Stimulated activated CD8-positive, alpha-beta memory T cell treated with anti-CD3 and anti-CD28 coated beads, Interleukin-4, amount 100 ng/mL, for 1 hour (primary cell): ENCODE data around the gene ADCY4.
"Not testable (repeated sequence)": the region's sequence is repeated elsewhere in the genome, so short reads cannot be mapped to it uniquely, and the experiment has no call there.

Experiments used
- DNase-seq, 2 donors: peaks; one replicate each; pipeline ENCODE4 v3.0.0-alpha.2; 2020; ENCODE audit warnings: low read depth in 2 of 2, low spot score in 1 of 2

The ADCY4 gene

DNA sequence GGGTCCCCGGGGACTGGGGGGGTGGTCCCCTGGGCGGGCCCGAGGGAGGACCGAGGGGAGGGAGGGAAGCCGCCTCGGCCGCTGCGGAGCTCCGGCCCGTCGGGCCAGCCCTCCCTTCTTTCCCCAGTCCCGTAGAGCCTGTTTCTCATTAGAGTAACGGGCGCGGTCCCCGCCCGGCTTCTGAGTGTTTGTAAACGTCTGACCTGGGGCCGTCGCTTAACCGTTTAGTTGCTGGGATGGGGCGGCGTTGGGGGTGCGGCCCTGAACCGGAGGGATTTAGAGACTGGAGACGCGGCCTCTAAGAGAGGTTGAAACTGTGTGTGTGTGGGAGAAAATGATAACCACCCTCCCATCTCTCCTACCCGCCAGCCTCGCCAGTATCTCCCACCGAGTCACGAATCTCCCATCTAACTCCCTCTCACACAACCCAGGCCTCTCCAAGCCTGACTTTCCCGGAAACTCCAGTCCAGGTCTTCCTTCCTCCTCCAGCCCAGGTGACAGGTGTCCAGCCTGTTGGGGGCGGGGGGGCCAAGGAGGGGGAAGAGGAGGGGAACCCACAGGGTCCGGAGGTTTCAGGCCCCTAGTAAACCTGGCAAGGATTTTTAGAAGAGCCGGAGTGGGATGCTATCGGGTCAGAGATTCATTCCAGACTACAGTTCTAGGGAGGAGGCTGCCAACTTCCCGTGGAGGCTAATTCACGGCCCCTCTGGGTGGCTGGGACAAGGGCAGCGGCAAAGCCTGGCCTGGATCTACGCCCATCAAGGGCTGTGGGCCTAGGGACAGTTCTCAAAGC is 32.0 kb upstream of the ADCY4 start:
- no peak for DNase-seq

DNA sequence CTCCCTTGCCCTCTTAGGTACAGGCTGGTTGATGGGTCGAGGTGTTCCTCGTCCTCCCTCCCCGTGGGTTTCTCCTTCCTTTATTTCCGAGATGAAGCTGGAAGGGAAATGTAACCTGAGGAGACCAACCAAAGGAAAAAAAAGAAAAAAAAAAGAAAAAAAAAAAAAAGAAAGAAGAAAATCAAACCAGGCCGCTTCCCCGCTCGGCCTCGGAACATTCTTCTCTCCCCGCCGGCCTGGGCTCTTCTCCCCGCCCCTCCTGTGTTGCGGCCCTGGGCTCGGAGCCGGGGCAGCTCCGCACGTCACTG is 31.5 kb upstream of the ADCY4 start:
- DNase-seq = no peak

DNA sequence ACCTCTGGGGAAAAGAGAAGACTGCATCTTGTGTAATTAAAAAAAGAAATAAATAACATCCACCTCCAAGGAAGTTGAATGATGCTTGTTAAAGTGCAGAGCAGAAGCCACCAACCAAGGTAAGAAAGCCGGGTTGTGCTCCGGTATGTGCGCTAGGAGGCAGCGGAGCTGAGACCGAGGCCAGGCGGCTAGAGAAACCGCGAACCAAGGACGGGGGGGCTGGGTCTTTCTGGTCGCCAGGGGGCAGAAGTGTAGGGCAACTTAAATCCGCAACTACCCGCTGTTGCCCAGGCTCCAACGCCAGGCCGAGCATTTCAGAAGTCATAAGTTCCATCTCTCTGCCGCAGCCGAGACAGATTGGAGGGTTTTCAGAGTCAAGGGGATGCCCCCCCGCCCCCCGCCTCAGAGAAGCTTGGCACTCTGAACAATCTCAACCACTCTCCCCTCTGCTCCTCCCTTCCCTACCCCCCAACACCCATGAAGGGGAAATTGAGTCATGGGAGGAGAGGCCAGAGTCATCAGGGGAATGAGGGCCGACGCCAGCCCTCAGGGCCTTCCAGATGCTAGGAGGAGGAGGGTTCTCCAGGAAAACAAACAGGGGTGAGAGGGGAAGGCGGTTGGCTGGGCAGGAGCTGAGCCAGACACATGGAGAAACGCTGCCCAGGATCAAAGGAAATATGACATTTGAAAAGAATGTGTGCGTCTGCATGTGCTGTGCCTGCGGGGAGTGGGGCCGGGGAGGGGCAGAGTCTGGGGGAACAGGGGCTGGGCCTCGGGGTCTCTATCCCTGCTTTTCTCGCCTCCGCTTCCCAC is 30.9 kb upstream of the ADCY4 start:
- DNase-seq = peak; percentile 15 to 29

DNA sequence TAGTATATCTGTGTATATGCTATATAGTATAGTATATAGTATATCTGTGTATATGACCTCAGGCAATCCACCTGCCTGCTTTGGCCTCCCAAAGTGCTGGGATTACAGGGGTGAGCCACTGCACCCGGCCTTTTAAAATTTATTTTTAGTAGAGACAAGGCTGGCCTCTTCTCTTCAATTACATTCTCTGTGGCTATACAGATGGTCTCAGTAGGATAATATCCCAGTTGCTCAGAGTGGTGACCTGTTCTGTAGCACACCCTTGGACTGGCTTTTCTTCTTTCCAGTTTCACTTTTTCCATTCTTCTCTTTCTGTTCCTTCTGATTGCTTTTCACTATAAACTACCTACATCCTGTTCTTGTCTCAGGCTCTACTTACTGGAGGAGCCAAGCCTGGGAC is 30.0 kb upstream of the ADCY4 start:
- no peak for DNase-seq

DNA sequence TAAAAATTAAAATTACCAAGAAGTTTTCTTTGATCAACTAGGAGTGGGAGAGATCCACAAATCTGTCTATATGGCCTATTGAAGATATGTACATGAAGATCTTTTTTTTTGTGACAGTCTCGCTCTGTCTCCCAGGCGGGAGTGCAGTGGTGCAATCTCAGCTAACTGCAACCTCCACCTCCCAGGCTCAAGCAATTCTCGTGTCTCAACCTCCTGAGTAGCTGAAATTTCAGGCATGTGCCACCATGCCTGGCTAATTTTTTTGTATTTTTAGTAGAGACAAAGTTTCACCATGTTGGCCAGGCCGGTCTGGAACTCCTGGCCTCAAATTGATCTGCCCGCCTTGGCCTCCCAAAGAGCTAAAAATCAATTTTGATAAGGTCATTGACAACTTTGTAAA is 28.5 kb upstream of the ADCY4 start:
- no peak for DNase-seq

DNA sequence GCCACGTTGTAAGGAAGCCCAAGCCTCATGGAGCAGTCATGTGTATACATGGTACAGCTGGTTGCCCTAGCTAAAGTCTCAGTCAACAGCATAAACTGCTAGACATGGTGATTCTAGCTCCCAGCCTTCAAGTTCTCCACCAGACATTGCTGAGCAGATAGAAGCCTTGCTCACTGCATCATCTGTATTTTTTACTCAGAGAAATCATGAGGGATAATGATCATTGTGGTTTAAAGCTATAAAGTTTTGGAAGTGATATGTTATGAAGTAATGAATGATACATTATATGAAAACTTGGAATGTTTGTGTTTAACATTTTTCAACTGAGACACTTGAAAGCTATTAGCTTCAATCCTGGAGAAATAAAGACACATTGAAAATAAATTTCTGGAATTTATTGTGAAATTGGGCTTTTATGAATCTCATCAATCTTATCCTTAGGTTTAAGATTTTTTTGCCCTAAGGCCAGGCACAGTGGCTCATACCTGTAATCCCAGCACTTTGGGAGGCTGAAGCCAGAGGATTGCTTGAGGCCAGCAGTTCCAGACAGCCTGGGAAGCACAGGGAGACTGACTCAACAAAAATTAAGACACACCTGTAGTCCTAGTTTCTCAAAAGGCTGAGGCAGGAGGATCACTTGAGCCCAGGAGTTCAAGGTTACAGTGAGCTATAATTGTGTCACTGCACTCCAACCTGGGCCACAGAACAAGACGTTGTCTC is 27.5 kb upstream of the ADCY4 start:
- no peak for DNase-seq

DNA sequence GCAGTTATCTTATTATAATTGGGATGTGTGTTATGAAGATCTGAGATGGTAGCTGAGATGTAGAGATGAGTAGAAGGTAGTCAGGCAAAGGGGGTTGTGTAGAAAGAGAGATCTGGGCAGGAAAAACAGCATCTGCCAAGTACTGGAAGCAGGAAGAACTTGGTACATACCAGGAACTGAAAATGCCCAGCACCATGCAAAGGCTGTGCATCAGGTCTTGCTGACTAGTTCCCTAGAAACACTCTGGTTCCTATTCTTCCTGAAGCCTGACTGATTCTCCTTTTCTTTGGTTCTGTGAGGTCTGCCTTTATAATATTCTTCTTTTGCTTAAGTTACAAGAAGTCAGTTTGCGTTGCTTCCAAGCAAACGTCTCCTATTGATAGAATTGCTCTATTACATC is 26.5 kb upstream of the ADCY4 start:
- no peak for DNase-seq

DNA sequence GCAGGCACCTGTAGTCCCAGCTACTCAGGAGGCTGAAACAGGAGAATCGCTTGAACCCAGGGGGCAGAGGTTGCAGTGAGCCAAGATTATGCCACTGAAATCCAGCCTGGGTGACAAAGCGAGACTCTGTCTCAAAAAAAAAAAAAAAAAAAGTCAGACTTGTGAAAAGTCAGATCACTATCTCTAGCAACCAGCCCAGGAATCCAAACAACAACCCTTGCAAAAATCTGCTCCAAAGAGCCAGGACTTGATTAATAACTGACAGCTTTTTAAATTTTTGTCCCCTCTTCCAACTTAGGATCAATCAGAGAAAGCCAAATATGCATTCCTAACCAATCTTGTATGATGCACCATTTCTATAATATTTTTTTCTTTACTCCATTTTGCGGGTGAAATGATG is 25.4 kb upstream of the ADCY4 start:
- DNase-seq = no peak

DNA sequence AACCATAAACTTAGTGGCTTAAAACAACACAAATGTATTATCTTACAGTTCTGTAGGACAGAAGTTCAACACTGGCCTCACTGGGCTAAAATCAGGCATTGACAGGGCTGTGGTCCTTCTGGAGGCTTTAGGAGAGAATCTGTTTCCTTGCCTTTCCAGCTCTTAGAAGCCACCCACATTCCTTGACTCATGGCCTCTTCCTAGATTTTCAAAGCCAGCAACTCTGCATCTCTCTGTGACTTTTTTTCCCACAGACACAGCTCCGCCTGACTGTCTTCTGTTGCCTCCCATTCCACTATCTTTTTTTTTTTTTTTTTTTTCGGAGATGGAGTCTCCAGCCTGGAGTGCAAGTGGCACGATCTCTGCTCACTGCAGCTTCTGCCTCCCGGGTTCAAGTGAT is 21.3 kb upstream of the ADCY4 start:
- no peak for DNase-seq

DNA sequence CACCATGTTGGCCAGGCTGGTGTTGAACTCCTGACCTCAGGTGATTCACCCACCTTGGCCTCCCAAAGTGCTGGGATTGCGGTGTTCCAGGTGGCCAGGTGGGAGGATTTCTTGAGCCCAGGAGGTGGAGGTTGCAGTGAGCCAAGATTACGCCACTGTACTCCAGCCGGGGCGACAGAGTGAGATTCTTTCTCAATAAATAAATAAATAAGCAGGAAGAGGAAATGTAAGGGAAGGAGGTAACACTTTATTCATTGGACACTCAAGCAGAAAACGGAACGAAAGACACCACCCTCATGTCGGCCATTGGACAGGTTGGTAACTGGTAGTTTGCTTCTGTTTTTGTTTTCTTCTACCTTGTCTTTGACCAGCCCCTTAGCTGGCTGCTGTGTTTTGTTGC is 20.1 kb upstream of the ADCY4 start:
- DNase-seq = no peak

DNA sequence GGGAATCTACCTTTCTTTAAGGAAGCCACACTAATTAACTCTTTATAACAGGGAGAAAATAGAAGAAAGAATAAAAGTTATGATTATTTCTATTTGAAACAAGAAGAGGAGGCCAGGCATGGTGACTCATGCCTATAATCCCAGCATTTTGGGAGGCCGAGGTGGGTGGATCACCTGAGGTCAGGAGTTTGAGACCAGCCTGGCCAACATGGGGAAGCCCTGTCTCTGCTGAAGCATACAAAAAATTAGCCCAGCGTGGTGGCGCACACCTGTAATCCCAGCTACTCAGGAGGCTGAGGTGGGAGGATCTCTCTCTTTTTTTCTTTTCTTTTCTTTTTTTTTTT is 19.6 kb upstream of the ADCY4 start:
- DNase-seq = not testable (repeated sequence)

DNA sequence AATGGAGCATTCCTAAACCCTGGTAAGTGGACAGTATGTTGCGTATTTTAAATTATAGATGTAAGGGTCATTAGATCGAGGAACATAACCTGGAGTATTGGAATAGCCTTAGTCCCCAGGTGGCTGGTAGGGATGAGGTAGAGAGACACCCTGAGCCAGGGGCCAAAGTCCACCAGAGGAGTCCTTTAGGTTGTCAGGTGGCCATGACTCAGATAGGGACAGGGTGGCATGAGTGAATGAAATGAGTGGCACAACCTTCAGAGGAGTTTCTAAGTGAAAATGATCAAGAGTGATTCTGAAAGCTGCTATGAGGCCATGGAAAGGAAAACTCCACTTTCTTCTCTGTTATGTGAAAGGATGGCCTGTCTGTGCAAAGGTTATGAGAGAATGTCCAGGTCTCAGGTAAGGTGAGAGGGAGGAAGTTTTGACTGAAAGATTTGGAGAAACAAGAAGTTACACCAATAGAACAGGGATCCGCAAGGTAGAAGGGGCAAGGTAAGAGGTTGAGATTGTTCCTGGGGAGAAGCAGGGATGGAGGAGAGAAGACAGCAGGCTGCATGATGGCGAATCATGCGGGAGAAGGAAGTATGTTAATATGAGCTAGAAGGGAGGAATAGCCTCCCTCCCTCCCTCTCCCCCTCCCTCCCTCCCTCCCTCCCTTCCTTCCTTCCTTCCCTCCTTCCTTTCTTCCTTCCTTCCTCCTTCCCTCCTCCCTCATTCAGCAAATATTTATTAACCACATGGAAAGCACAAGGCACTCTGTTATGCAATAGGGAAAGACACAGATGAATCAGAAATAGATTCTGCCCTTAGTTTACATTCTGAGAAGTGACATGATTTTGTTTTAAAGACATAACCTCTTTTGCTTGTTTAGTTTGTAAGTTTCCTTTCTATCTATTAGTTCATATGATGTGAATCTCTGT is 18.9 kb upstream of the ADCY4 start:
- DNase-seq = no peak

DNA sequence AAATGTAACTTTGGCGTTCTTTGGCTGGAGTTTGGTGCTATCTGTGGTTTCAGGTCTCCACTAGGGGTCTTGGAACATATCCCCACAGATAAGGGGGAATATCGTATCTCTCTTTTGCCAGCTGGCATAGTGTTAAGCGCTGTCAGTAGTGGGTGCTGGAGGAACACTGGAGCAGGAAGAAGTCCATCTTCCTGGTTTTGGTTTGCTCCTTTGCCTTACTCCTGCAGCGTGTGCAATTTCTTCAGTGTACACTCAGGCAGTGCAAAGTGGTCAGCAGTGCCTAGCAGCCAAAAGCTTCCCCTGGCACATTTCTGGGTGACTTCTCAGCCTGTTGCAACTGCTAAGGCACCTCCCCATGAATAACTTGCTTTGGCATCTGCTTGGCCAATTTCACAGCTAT is 16.6 kb upstream of the ADCY4 start:
- DNase-seq = no peak

DNA sequence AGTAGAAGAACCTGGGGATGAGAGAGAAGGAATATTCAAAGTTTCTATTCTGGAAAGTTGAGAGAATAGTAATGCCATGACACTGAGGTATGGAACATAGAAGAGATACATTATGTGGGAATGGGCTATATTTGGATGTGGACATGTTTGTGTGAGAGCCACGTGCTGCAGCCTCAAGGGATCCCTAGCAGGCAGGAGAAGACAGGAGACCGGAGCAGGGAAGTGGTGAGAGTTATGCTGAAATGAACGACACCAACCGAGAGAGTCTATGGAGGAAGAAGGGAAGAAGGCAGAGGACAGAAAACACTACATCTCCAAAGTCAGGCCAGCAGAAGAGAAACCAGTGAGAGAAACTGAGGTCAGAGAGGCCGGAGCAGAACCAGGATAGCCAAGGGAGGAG is 14.9 kb upstream of the ADCY4 start:
- no peak for DNase-seq

DNA sequence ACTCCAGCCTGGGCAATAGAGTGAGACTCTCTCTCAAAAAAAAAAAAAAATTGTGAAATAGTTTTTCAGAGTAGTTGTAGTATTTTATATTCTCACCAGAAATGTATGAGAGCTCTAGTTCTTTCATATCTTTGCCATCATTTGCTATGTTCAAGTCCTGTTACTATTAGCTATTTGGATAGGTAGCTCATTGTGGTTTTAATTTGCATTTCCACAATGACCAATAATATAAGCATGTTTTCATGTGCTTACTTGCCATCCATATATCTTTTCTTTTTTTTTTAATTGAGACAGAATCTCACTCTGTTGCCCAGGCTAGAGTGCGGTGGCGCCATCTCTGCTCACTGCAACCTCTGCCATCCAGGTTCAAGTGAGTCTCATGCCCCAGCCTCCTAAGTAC is 13.3 kb upstream of the ADCY4 start:
- DNase-seq = no peak

DNA sequence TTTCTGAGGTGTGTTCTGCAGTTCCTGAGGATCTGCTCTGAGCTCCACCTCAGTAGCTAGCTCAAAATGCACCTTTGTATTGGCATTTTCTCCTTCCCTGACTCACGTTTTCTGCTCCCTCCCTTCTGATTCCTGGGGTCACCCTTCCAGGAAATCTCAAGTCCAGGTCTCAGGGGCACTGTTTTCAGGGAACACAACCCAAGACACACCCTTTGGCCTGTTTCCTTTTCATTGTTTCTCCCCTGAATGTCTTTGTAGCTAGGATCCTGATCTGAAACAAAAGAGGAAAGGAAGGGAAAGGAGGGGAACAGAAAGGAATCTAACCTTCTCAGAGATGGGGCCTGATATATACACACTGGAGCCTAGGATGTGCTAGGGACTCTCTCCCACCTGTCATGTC is 12.3 kb upstream of the ADCY4 start:
- no peak for DNase-seq

DNA sequence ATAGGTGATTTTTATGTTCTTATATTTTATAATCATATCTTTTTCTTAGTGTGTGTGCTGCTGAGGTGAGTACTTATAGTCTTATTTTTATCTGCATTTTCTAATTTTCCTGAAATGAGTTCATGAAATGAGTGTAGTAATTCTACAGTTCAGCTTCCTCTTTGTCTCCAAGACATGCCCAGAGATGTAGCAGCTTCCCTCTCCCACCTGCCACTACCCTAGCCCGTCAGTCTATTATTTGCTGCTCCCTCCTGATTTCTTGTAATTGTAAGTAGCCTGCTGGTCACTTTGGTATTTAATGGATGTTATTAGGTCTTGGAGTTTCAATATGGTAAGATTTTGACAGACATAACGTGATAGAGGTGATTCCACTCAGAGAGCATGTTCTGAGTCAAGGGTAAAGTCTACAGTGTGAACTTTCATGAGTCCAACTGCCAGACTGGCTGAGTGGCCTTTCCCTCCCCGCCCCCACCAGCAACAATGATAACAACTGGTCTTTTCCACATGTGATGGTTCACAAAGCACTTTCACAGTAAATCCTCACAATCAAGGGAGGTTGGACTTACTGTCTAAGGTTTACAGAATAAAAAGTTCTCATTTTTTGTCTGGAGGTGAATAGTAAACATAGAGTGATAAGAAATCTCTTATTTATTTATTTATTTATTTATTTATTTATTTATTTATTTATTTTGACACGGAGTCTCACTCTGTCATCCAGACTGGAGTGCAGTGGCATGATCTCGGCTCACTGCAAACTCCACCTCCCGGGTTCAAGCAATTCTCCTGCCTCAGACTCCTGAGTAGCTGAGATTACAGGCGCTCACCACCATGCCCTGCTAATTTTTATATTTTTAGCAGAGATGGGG is 9.2 kb upstream of the ADCY4 start:
- DNase-seq = no peak

DNA sequence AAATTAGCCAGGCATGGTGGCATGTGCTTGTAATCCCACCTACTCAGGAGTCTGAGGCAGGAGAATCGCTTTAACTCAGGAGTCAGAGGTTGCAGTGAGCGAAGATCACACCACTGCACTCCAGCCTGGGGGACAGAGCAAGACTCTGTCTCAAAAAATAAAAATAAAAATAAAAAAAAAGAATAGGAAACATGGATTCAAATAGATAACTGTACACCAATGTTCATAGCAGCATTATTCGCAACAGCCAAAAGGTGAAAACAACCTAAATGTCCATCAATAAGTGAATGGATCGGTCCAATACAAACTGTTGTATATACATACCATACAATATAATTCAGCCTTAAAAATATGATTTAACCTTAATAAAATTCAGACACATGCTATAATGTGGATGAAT is 8.0 kb upstream of the ADCY4 start:
- DNase-seq = no peak

DNA sequence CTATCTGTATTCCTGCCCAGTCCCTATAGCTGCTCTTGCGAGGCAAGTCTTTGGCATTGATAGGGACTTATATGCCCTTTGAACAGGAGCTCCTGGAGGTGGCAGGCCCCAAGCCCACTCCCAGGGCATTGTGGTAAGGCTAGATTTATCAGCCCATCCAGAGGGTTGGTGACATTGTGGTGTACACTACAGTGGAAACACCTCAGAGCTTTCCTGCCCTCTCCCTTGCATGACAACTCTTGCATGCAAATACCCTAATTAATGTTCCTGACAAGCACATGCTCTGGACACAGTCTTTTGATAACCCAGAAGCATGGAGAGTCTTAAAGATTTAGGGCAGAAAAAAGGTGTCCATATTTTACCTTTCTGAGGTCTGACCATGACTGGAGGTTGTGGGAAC is 5.7 kb upstream of the ADCY4 start:
- no peak for DNase-seq
